PC-3 (cell line): Measurements from ENCODE around the gene HAND1.

ENCODE experiments used
- EZH2 ChIP-seq: fragments of 300-600 bp; sonication (generic); IDR thresholded peaks from one replicate; pipeline ENCODE4 v1.6.1; 2017; ENCODE audit warnings: antibody characterized with exemption, mild to moderate bottlenecking, low read length; ENCODE audit not compliant: unreplicated experiment
- EZH2phosphoT487 ChIP-seq: fragments of 300-600 bp; sonication (generic); IDR thresholded peaks from 2 replicates; pipeline ENCODE4 v1.6.1; 2018; ENCODE audit warnings: mild to moderate bottlenecking, antibody characterized with exemption, low read length, borderline replicate concordance
- TF ChIP-seq, protein P1 (sequence below): fragments of 300-600 bp; sonication (generic); conservative IDR thresholded peaks from 2 replicates; pipeline ENCODE4 v1.5.1; 2017; ENCODE audit warnings: antibody characterized with exemption, low read depth, mild to moderate bottlenecking, low read length

DNA sequence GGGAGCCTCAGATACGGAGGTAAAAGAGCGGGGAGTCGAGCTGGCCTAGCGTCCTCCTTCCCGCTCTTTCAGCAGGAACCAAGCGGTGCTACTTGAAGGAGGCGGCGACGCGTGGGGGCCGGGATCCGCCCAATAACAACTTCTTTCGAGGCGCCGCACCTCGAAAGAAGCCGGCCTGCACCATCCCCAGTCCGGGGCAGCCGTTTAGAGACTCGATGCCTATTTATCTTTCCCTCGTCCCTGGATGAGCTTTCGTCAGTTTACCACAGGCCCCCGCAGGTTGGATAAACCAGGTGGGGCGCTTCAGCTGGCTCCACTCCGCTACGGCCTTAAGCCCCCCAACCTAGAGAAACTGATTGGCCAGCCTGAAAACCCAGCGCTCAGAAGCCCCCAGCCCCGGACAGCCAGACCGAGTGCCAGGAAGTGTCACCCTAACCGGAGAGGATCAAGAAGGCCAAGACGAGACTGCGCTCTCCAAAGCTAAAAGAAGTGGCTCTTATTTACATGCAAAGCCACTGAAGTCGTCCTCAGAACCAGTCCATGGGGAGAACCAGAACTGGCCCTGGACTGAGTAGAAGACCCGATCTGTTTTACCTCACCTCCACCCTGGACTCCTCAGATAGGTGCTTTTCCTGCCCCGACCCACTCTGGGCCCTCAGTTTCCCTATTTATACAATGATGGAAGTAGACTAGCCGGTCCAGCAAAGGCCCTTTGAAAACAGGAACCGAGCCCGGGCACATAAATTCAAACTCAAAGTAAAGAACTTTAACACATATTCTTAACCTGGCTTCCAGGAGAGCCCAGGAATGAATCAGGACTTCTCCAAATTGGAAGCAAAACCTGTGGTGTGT lies 1.4 kb downstream of the HAND1 start:
- TF ChIP-seq, protein P1, sequence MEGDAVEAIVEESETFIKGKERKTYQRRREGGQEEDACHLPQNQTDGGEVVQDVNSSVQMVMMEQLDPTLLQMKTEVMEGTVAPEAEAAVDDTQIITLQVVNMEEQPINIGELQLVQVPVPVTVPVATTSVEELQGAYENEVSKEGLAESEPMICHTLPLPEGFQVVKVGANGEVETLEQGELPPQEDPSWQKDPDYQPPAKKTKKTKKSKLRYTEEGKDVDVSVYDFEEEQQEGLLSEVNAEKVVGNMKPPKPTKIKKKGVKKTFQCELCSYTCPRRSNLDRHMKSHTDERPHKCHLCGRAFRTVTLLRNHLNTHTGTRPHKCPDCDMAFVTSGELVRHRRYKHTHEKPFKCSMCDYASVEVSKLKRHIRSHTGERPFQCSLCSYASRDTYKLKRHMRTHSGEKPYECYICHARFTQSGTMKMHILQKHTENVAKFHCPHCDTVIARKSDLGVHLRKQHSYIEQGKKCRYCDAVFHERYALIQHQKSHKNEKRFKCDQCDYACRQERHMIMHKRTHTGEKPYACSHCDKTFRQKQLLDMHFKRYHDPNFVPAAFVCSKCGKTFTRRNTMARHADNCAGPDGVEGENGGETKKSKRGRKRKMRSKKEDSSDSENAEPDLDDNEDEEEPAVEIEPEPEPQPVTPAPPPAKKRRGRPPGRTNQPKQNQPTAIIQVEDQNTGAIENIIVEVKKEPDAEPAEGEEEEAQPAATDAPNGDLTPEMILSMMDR: no peak
- TF ChIP-seq EZH2 (no peak), EZH2phosphoT487 (no peak)
